HCT116 (cell line): ENCODE measurements around the gene ZFP36L2. TPM values are rescaled to one million over a fixed set of nuclear protein-coding genes. Genes with fewer than 3 reads are reported as not detected.
A peak's percentile ranks its signal among the peaks of the same experiment; 100 is the strongest.

Experiments used
- ATAC-seq: fragments of 200-7000 bp; cut with Tn5 transposase; 2 replicates; pipeline ENCODE4 v1.9.1; 2020; ENCODE audit warnings: mild to moderate bottlenecking, moderate library complexity
- BruUV-seq: library from RNA; stranded (reverse); fragments of 400-500 nt; replicated peaks from 2 replicates; lab custom pipeline; 2021; lab: Mats Ljungman, UMichigan
- CTCF ChIA-PET: fragments of 300-600 bp; sonication (Branson Sonifier 250); formaldehyde crosslinking; loops from one replicate; lab custom pipeline; 2021; ENCODE audit warnings: antibody characterized with exemption; lab: Charles Lee
- POLR2A ChIA-PET: fragments of 300-600, 350-600 bp; sonication (Branson Sonifier 250); formaldehyde crosslinking; loops from one replicate; lab custom pipeline; 2021; ENCODE audit warnings: antibody characterized with exemption; lab: Charles Lee
- RAD21 ChIA-PET, 2 experiments: fragments of 300-600 bp; sonication (Branson Sonifier 250); formaldehyde crosslinking; loops; one replicate each; lab custom pipeline; 2023; ENCODE audit warnings: low total read pairs in 2 of 2; ENCODE audit not compliant: uncharacterized antibody in 2 of 2, unreplicated experiment in 2 of 2, low non-redundant PET in 1 of 2; lab: Charles Lee
- DNase-seq: peaks from one replicate; pipeline ENCODE4 v3.0.0-alpha.2; 2010; ENCODE audit warnings: low read depth, low spot score
- H2AFZ ChIP-seq: fragments of 200-600 bp; shearing (Covaris generic), sonication (generic); 2 replicates; pipeline ENCODE4 v1.6.1; 2017; ENCODE audit warnings: low read depth, mixed run types, mixed read lengths, antibody characterized with exemption, low read length; ENCODE audit not compliant: poor library complexity, severe bottlenecking
- H3K27ac ChIP-seq: 2 replicates; pipeline ENCODE4 v1.5.1; 2012; ENCODE audit warnings: low read depth, low read length
- H3K27me3 ChIP-seq: fragments of 200-600 bp; sonication (generic); 2 replicates; pipeline ENCODE4 v1.6.1; 2016; ENCODE audit warnings: mixed run types, low read length, mixed read lengths; ENCODE audit not compliant: insufficient read depth
- H3K36me3 ChIP-seq, 2 experiments: fragments of 200-500 bp in 1 of 2; fragments of 200-600 bp in 1 of 2; sonication (Bioruptor generic) in 1 of 2; sonication (generic) in 1 of 2; 2 replicates each; pipeline versions ENCODE4 v1.5.1 to v1.6.1; 2014 to 2016; ENCODE audit warnings: low read length in 2 of 2, inconsistent platforms in 1 of 2, mixed read lengths in 1 of 2, mixed run types in 1 of 2; ENCODE audit not compliant: insufficient read depth in 2 of 2, control insufficient read depth in 1 of 2
- H3K4me1 ChIP-seq, 2 experiments: fragments of 200-600 bp in 1 of 2; sonication (generic) in 1 of 2; 2 replicates each; pipeline versions ENCODE4 v1.5.1 to v1.6.1; 2012 to 2017; ENCODE audit warnings: low read length in 2 of 2, inconsistent platforms in 1 of 2, mild to moderate bottlenecking in 1 of 2, mixed read lengths in 1 of 2, mixed run types in 1 of 2, moderate library complexity in 1 of 2; ENCODE audit not compliant: insufficient read depth in 2 of 2, control insufficient read depth in 1 of 2
- H3K4me2 ChIP-seq: fragments of 200-600 bp; sonication (generic); 2 replicates; pipeline ENCODE4 v1.6.1; 2017; ENCODE audit warnings: mixed run types, low read length, mixed read lengths
- H3K4me3 ChIP-seq, 2 experiments: fragments of 200-600 bp in 1 of 2; sonication (generic) in 1 of 2; replicated peaks in 1 of 2; 2 replicates each; pipeline ENCODE4 v1.5.1; 2011 to 2016; ENCODE audit warnings: low read length in 2 of 2, control low read depth in 1 of 2, low read depth in 1 of 2, mild to moderate bottlenecking in 1 of 2, mixed read lengths in 1 of 2, mixed run types in 1 of 2
- H3K79me2 ChIP-seq: fragments of 200-600 bp; sonication (generic); 2 replicates; pipeline ENCODE4 v1.6.1; 2017; ENCODE audit warnings: mild to moderate bottlenecking, mixed run types, low read length, moderate library complexity, mixed read lengths; ENCODE audit not compliant: insufficient read depth
- H3K9ac ChIP-seq: fragments of 200-600 bp; sonication (generic); 2 replicates; pipeline ENCODE4 v1.6.1; 2016; ENCODE audit warnings: low read length, mixed read lengths
- H3K9me2 ChIP-seq: fragments of 200-600 bp; sonication (generic), shearing (Covaris generic); 2 replicates; pipeline ENCODE4 v1.6.1; 2017; ENCODE audit warnings: mixed run types, mild to moderate bottlenecking, moderate library complexity; ENCODE audit not compliant: insufficient read depth
- H3K9me3 ChIP-seq, 2 experiments: fragments of 200-500 bp in 1 of 2; fragments of 200-600 bp in 1 of 2; sonication (Bioruptor generic) in 1 of 2; sonication (generic) in 1 of 2; 2 replicates each; pipeline ENCODE4 v1.6.1; 2014 to 2017; ENCODE audit warnings: low read length in 2 of 2, mixed read lengths in 2 of 2, inconsistent platforms in 1 of 2, low read depth in 1 of 2, mild to moderate bottlenecking in 1 of 2, mixed run types in 1 of 2, moderate library complexity in 1 of 2; ENCODE audit not compliant: control insufficient read depth in 1 of 2, insufficient read depth in 1 of 2
- H4K20me1 ChIP-seq: fragments of 200-600 bp; sonication (generic), shearing (Covaris generic); 2 replicates; pipeline ENCODE4 v1.6.1; 2017; ENCODE audit warnings: mixed run types, mild to moderate bottlenecking, moderate library complexity; ENCODE audit not compliant: insufficient read depth
- CBX3 ChIP-seq: IDR thresholded peaks from 2 replicates; pipeline ENCODE4 v1.6.1; 2012; ENCODE audit warnings: low read depth
- CEBPB ChIP-seq: IDR thresholded peaks from 2 replicates; pipeline ENCODE4 v1.6.1; 2012; ENCODE audit warnings: low read depth
- EGR1 ChIP-seq: IDR thresholded peaks from 2 replicates; pipeline ENCODE4 v1.6.1; 2012; ENCODE audit warnings: low read depth
- ELF1 ChIP-seq: IDR thresholded peaks from 2 replicates; pipeline ENCODE4 v1.6.1; 2012; ENCODE audit warnings: low read depth, borderline replicate concordance
- EZH2 ChIP-seq: fragments of 200-600 bp; sonication (generic); IDR thresholded peaks from 2 replicates; pipeline ENCODE4 v1.6.1; 2017; ENCODE audit warnings: antibody characterized with exemption, mixed run types
- EZH2phosphoT487 ChIP-seq: fragments of 200-600 bp; IDR thresholded peaks from 2 replicates; pipeline ENCODE4 v1.6.1; 2018; ENCODE audit warnings: antibody characterized with exemption, borderline replicate concordance
- FOSL1 ChIP-seq: IDR thresholded peaks from 2 replicates; pipeline ENCODE4 v1.6.1; 2012; ENCODE audit warnings: low read depth
- JUND ChIP-seq: IDR thresholded peaks from 2 replicates; pipeline ENCODE4 v1.6.1; 2012
- POLR2AphosphoS5 ChIP-seq: IDR thresholded peaks from 2 replicates; pipeline ENCODE4 v1.6.1; 2011; ENCODE audit warnings: mild to moderate bottlenecking, low read depth, low read length, moderate library complexity
- SIN3A ChIP-seq: IDR thresholded peaks from 2 replicates; pipeline ENCODE4 v1.6.1; 2012; ENCODE audit warnings: low read depth
- SP1 ChIP-seq: IDR thresholded peaks from 2 replicates; pipeline ENCODE4 v1.6.1; 2012; ENCODE audit warnings: low read depth
- SRF ChIP-seq: IDR thresholded peaks from 2 replicates; pipeline ENCODE4 v1.6.1; 2012; ENCODE audit warnings: low read depth
- TCF7L2 ChIP-seq: IDR thresholded peaks from 2 replicates; pipeline ENCODE4 v1.7.0; 2011; ENCODE audit warnings: borderline replicate concordance, inconsistent platforms; ENCODE audit not compliant: insufficient read depth, insufficient read length; ENCODE audit errors: extremely low read depth
- YY1 ChIP-seq: IDR thresholded peaks from 2 replicates; pipeline ENCODE4 v1.6.1; 2011; ENCODE audit warnings: low read length, low read depth, moderate library complexity, mild to moderate bottlenecking; ENCODE audit not compliant: insufficient replicate concordance; ENCODE audit errors: extremely low read depth
- ZFX ChIP-seq: fragments of 450-650 bp; IDR thresholded peaks from 2 replicates; pipeline ENCODE4 v1.6.1; 2017
- ZNF274 ChIP-seq: fragments of 200-500 bp; sonication (Bioruptor generic); IDR thresholded peaks from 2 replicates; pipeline ENCODE4 v1.6.1; 2014; ENCODE audit warnings: mild to moderate bottlenecking, low read depth, low read length, inconsistent platforms
- intact Hi-C: fragments of 100-400 bp; cut with micrococcal nuclease; formaldehyde crosslinking; loops from 2 replicates; pipeline ENCODE4 v1.10.0; 2022
- total RNA-seq: library from RNA; stranded (reverse); gene quantifications from one replicate; pipeline ENCODE4 v1.2.1, GENCODE V29; 2021; ENCODE audit not compliant: unreplicated experiment
- TF ChIP-seq, protein P1 (sequence below): IDR thresholded peaks from 2 replicates; pipeline ENCODE4 v1.6.1; 2012
- TF ChIP-seq, protein P2 (sequence below): IDR thresholded peaks from 2 replicates; pipeline ENCODE4 v1.6.1; 2011; ENCODE audit warnings: mild to moderate bottlenecking, low read length, moderate library complexity; ENCODE audit not compliant: insufficient replicate concordance; ENCODE audit errors: extremely low read depth
- TF ChIP-seq, protein P3 (sequence below), 3 experiments: fragments of 200-600 bp in 1 of 3; sonication (generic) in 1 of 3; IDR thresholded peaks in 2 of 3; conservative IDR thresholded peaks in 1 of 3; 2 replicates each; pipeline ENCODE4 v1.5.1; 2012 to 2017; ENCODE audit warnings: low read depth in 2 of 3, low read length in 2 of 3, antibody characterized with exemption in 1 of 3, borderline replicate concordance in 1 of 3, control low read depth in 1 of 3, mild to moderate bottlenecking in 1 of 3, mixed read lengths in 1 of 3, mixed run types in 1 of 3, moderate library complexity in 1 of 3; ENCODE audit not compliant: insufficient read depth in 1 of 3

Gene ZFP36L2
- total RNA-seq, 1 experiment from 2014 or later = 30.3 TPM

DNA sequence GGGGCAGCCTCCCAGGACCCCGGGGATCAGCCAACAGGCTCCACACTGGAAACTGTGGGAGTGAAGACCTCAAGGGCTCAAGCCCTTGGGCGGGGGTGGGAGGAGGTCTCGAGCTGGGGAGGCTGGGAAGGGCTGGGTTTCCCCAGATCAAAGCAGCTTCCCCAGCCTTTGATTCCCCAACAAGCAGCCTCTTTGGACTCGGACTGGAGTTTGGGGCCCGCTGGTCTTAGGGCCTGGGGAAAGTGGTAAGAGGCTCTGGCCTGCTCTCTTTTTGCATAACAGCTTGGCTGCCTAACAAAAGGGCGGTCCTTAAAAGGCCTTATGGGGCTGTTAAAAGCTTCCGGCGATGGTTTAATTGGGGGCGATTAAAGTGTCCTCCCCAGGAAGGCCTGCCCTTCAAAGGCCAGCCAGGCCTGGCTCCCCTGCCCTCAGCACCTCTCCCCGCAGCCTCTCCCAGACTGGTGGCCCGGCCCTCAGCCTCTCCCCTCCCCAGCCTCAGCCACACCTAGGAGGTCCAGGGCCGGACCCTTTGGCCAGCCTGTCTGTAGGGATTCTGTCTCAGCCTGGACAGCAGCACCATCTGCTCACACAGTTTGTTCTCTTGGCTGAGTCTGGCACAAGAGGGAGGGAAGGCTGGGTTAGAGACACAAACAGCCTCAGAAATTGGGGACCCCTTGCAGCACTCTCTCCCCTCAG, 39.6 kb downstream of the ZFP36L2 start:
- RAD21 ChIA-PET = interaction anchor here in 1 of 2 experiments (1.0 kb wide), 1 partner anchor 40 kb away, joined by 3 read pairs; the partner anchor contains the start of gene ZFP36L2
- no peak for ATAC-seq
- POLR2A ChIA-PET = no interaction called here
- Histone ChIP-seq H3K79me2 (no peaks in the 10 kb centered on the region), H3K4me1 (peaks cover 21 to 45% of the 10 kb centered on the region in 2 experiments), H2AFZ (no peak overlapping the region), H3K27me3 (no peaks in the 10 kb centered on the region), H3K9me2 (no peaks in the 10 kb centered on the region), H3K4me3 (no peak overlapping the region), H3K36me3 (no peaks in the 10 kb centered on the region), H3K9me3 (no peaks in the 10 kb centered on the region), H3K27ac (peak overlapping the region; percentile 11; the same call in 1 of the 2 replicates), H3K4me2 (no peak overlapping the region; the same call in 1 of the 2 replicates), H4K20me1 (no peaks in the 10 kb centered on the region)
- intact Hi-C loops = no loop called here
- no peak for DNase-seq
- CTCF ChIA-PET = no interaction called here
- BruUV-seq = no TSS peak
- TF ChIP-seq EZH2 (no peak), JUND (no peak), YY1 (no peak), EZH2phosphoT487 (no peak), SIN3A (no peak), SRF (no peak), ZFX (no peak), ZNF274 (no peak), SP1 (no peak), ELF1 (no peak), EGR1 (no peak), CEBPB (no peak), FOSL1 (no peak), TCF7L2 (no peak), POLR2AphosphoS5 (no peak), CBX3 (no peak)
- TF ChIP-seq, protein P1, sequence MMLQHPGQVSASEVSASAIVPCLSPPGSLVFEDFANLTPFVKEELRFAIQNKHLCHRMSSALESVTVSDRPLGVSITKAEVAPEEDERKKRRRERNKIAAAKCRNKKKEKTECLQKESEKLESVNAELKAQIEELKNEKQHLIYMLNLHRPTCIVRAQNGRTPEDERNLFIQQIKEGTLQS = no peak
- TF ChIP-seq, protein P2, sequence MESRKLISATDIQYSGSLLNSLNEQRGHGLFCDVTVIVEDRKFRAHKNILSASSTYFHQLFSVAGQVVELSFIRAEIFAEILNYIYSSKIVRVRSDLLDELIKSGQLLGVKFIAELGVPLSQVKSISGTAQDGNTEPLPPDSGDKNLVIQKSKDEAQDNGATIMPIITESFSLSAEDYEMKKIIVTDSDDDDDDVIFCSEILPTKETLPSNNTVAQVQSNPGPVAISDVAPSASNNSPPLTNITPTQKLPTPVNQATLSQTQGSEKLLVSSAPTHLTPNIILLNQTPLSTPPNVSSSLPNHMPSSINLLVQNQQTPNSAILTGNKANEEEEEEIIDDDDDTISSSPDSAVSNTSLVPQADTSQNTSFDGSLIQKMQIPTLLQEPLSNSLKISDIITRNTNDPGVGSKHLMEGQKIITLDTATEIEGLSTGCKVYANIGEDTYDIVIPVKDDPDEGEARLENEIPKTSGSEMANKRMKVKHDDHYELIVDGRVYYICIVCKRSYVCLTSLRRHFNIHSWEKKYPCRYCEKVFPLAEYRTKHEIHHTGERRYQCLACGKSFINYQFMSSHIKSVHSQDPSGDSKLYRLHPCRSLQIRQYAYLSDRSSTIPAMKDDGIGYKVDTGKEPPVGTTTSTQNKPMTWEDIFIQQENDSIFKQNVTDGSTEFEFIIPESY = no peak
- TF ChIP-seq, protein P3, sequence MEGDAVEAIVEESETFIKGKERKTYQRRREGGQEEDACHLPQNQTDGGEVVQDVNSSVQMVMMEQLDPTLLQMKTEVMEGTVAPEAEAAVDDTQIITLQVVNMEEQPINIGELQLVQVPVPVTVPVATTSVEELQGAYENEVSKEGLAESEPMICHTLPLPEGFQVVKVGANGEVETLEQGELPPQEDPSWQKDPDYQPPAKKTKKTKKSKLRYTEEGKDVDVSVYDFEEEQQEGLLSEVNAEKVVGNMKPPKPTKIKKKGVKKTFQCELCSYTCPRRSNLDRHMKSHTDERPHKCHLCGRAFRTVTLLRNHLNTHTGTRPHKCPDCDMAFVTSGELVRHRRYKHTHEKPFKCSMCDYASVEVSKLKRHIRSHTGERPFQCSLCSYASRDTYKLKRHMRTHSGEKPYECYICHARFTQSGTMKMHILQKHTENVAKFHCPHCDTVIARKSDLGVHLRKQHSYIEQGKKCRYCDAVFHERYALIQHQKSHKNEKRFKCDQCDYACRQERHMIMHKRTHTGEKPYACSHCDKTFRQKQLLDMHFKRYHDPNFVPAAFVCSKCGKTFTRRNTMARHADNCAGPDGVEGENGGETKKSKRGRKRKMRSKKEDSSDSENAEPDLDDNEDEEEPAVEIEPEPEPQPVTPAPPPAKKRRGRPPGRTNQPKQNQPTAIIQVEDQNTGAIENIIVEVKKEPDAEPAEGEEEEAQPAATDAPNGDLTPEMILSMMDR (IDR thresholded peaks at IDR 0.05 in 2 of 3, conservative IDR thresholded peaks at IDR 0.05 in 1 of 3; ENCODE audit: borderline replicate concordance in 1 of 3, insufficient read depth in 1 of 3, low read depth in 2 of 3, low read length in 2 of 3) = no peak
- TF ChIP-seq, all 23 proteins: peak for 0
- no peak overlapping the region for H3K9ac ChIP-seq
